Measurements from ENCODE around the gene ZNF844.

GRCh38 chr19:12015753-12016116 lies 48.8 kb upstream of the ZNF844 start:
- TF ChIP-seq CTCF (IDR thresholded peaks at IDR 0.05), result no peak
- TF ChIP-seq POLR2A (IDR thresholded peaks at IDR 0.05), result no peak
